SK-N-MC (cell line): ENCODE measurements around the gene MINDY4.

Experiments used
- EZH2 ChIP-seq: fragments of 200-600 bp; sonication (generic); IDR thresholded peaks from one replicate; pipeline ENCODE4 v1.6.1; 2017; ENCODE audit warnings: antibody characterized with exemption
- FOXP2 ChIP-seq: optimal IDR thresholded peaks from 2 replicates; pipeline ENCODE3; 2011; ENCODE audit warnings: mild to moderate bottlenecking, moderate library complexity; ENCODE audit not compliant: insufficient read depth; ENCODE audit errors: extremely low read length, control extremely low read depth
- POLR2AphosphoS5 ChIP-seq: IDR thresholded peaks from 2 replicates; pipeline ENCODE4 v1.6.1; 2012; ENCODE audit warnings: mild to moderate bottlenecking, low read depth, low read length, borderline replicate concordance

DNA sequence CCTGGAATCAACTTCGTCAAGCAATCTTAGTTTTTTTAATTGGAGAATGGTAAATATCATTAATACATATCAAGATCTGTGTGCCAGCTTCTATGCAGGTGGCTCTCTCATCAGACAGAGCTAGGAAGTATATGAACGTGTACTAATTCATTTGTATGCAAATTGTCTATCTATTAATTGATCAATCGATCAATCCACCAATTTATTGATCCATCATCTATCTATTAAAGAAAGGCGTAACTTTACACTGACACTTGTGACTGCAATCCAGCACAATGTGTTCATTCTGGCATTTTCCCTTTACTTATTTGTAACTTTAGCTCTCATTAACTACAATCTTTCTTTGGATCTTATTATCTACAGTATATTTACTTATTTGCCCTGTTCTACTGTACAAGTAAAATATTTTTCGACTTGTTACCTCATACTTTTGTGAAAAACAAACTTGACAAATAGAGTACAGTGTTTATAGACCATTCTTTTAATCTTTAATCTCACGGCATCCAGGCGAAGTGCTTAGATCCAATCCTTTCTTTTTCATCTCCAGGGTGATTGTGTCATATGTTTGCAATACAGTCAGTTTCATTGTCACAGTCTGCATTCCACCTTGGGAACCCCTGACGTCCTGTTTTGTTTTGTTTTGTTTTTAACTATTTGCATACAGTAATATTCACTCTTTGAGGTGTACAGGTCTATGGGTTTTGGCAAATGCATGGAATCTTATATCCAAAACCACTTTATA lies 170.5 kb downstream of the MINDY4 start:
- TF ChIP-seq POLR2AphosphoS5 (no peak), EZH2 (no peak), FOXP2 (no peak)
